GM12891 (cell line): ENCODE results near the gene PRKAB1.
"Not testable (repeated sequence)": the region's sequence is repeated elsewhere in the genome, so short reads cannot be mapped to it uniquely, and the experiment has no call there.

Experiments used
- POLR2A ChIP-seq: IDR thresholded peaks from 2 replicates; pipeline ENCODE4 v1.6.1; 2011; ENCODE audit warnings: low read depth, low read length, control low read depth
- POLR2AphosphoS5 ChIP-seq: IDR thresholded peaks from 2 replicates; pipeline ENCODE4 v1.6.1; 2011; ENCODE audit warnings: low read depth, low read length, control low read depth

- not testable (repeated sequence) for TF ChIP-seq POLR2A, POLR2AphosphoS5
These were observed 49.5 kb upstream of the PRKAB1 start for GRCh38 chr12:119618328-119618896.
